GM19455 (cell line): Measurements from ENCODE around the gene NPEPL1.
"Not testable (repeated sequence)": the region's sequence is repeated elsewhere in the genome, so short reads cannot be mapped to it uniquely, and the experiment has no call there.

Experiments used
- ATAC-seq: cut with Tn5 transposase; IDR thresholded peaks from one replicate; pipeline ENCODE4 v1.9.1; 2021; ENCODE audit not compliant: unreplicated experiment

The NPEPL1 gene

DNA sequence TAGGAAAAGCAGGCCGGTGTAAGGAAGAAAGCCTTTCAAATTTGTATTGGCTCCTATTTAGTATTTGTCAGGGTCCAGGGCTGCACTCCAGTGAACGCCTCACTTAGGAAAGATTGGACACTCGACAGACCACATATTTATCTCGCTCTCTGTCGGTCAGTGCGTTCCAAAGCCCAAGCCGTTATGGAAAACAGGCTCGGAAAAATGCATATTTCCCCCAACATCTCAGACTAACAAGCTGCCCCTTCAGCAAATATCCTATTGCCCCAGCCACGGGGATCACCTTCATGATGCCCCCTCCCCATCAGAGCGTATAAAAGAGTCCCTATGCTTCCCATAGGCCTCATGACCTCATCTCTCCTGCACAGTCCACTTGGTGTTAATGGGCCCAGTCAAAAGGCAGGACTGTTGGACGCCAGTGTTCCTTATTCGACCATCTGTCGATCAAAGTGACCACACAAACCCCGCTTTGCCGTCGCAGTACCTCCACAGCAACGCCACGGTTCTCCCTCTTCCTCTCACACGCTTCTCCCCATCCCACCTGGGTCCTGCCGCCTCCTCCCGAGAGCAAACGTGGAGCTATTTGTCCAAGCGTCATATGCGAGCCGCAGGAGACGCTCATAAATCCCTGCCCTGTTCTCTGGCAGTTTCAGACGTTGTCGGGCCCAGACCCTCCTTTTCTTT is 63.3 kb downstream of the NPEPL1 start:
- ATAC-seq = no peak

DNA sequence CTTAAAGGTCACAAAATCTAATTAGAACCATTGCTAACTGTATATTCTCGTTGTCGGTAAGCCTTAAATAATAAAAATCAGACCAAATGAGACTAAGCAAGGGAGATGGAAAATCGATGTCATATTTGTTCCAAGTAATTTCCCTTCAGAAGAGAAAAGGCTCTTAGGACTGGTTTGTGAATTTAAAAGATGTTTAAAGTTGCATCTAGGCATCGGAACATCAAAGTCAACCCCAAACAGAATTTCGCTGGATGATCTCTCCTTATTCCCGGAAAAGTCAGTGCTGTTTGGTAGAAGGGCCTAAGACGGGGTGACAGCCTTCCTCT is 63.8 kb downstream of the NPEPL1 start:
- ATAC-seq = no peak

DNA sequence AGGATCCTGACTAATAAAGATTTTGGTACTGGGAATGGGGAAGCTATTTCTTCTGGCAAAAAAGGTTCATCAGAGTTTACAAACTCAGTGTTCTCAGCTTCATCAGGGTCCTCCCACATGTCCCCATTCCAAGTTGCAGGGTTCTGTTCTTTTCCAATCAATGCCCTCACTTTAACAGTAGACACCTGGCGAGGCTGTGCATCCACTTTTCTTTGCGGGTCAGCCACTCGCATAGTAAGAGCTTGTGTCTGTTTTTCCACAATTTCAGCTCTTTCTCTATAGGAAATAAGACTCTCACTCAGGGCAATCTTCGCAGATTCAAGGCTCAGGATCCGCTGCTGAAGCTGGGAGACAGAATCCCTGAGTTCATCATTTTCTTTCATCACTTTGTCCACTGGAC is 65.0 kb downstream of the NPEPL1 start:
- ATAC-seq = not testable (repeated sequence)

DNA sequence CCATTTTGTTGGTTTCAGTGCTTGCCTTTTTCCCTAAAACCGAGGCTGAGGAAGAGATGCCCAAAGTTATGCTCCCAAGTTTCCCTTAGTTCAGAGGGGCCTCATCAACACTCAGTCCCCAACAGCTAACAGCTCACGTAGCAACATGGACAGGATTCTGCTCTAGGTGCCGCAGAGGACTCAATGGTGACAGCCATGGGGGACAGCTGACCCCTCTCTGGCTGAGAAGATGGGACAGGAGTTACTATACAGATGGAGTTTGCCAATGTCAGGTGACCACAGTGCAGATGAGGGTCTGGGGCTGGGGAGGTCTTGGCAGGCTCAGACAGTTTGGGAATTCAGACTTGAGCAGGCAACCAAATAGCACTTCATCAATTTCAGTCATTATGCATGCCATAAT is 67.3 kb downstream of the NPEPL1 start:
- ATAC-seq = no peak

DNA sequence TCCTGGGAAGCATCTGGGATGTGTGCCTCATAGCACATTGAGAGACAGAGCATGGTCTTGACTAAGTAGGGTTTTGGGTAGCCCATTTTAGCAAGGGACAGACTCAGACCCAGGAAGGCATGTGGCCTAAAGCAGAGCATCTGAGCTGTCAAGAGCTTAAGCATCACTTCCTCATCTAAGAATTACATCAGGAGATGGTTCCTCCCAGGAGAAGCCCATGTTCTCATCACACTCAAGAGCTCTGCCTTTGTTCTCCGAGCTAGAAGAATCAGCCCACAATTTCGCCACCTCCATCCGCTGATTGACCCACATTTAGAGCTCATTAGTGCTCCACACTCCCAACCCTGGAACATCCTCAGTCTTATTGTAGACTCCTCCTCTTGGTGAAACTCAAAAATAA is 68.3 kb downstream of the NPEPL1 start:
- ATAC-seq = no peak

DNA sequence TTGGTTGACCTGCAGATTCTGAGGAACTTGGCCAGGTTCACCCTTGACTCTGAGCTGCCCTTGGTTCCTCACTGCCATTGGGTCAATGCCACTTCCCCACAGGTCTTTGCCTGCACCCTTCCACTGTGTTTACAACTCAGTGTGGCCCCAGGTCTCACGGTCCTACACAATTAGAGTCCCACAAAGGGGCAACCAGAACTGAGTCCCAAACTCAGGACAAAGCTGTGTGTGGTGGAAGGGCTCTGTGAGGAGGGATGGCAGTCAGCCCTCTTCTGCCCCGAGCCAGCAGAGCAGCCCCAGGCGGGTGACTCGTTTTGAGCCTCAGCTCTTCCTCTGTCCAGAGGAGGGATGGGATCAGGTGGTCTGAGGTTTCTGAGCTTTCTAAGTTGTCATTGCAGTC is 69.5 kb downstream of the NPEPL1 start:
- ATAC-seq = no peak

DNA sequence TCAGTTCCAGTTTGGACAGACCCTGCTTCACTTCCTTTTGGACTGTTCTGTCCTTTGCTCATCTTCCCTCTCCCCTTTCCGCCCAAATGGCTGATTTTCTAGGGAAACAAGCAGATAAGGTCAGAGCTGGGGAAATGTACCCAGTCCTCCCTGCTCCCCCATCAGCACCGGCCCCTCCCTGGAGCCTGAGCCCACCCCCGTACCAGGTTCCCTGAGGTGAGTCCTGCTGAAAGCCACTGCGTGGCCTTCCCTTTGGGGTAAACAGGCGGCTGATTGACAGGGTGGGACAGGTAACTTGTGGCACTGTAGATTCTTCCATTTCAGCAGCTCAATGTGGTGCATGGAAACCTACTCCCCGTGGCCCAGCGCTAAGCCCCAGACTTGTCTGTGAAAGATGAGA is 70.5 kb downstream of the NPEPL1 start:
- ATAC-seq = no peak
